Fibroblast of skin of right biceps (primary cell): ENCODE measurements around the gene TNPO3.
"Not testable (repeated sequence)": the region's sequence is repeated elsewhere in the genome, so short reads cannot be mapped to it uniquely, and the experiment has no call there.

ENCODE experiments used
- DNase-seq: peaks from one replicate; pipeline ENCODE4 v3.0.0-alpha.2; 2013

The TNPO3 gene

GRCh38 chr7:128918016-128918665, 136.8 kb downstream of the TNPO3 start:
- DNase-seq, result no peak

GRCh38 chr7:128917122-128917521, 137.8 kb downstream of the TNPO3 start:
- no peak for DNase-seq

GRCh38 chr7:128916643-128916915, 138.3 kb downstream of the TNPO3 start:
- DNase-seq, result no peak

GRCh38 chr7:128915841-128916642, 138.9 kb downstream of the TNPO3 start:
- no peak for DNase-seq

GRCh38 chr7:128915271-128915819, 139.6 kb downstream of the TNPO3 start:
- DNase-seq, result no peak

- DNase-seq, result no peak
These were observed 140.3 kb downstream of the TNPO3 start for GRCh38 chr7:128914566-128915151.

GRCh38 chr7:128913870-128914565, 140.9 kb downstream of the TNPO3 start:
- no peak for DNase-seq

- DNase-seq, result not testable (repeated sequence)
These were observed 142.0 kb downstream of the TNPO3 start for GRCh38 chr7:128912709-128913495.

- DNase-seq, result no peak
These were observed 142.6 kb downstream of the TNPO3 start for GRCh38 chr7:128912281-128912680.

- no peak for DNase-seq
These were observed 143.4 kb downstream of the TNPO3 start for GRCh38 chr7:128911423-128912031.

- no peak for DNase-seq
These were observed 144.4 kb downstream of the TNPO3 start, which contains the start of gene KCP for GRCh38 chr7:128910569-128910945. Gene KCP (minus strand): TSS chr7:128910709. CDS start chr7:128910676, 33 bp downstream.

- DNase-seq, result peak; percentile 38
These were observed 145.0 kb downstream of the TNPO3 start for GRCh38 chr7:128909625-128910568.

- no peak for DNase-seq
These were observed 145.9 kb downstream of the TNPO3 start for GRCh38 chr7:128908750-128909624.

GRCh38 chr7:128906766-128907559, 147.9 kb downstream of the TNPO3 start:
- no peak for DNase-seq

- no peak for DNase-seq
These were observed 148.7 kb downstream of the TNPO3 start for GRCh38 chr7:128906001-128906765.

GRCh38 chr7:128904381-128905197, 150.3 kb downstream of the TNPO3 start:
- DNase-seq, result peak; percentile 41
